GM10248 (cell line): ENCODE data around the gene FAM107B.

Source experiments
- CTCF ChIA-PET: fragments of 300-600 bp; sonication (Branson Sonifier 250); formaldehyde crosslinking; extraction: SDS; loops from one replicate; lab custom pipeline; 2021; ENCODE audit warnings: antibody characterized with exemption; lab: Yijun Ruan, JAX
- POLR2A ChIA-PET: fragments of 350-650 bp; sonication (Branson Sonifier 250); formaldehyde crosslinking; extraction: SDS; loops from one replicate; lab custom pipeline; 2020; ENCODE audit warnings: antibody characterized with exemption; lab: Yijun Ruan, JAX
- DNase-seq: peaks from one replicate; pipeline ENCODE4 v3.0.0; 2012; ENCODE audit errors: extremely low spot score
- TF ChIP-seq, protein P1 (sequence below): IDR thresholded peaks from 2 replicates; pipeline ENCODE4 v1.5.1; 2012; ENCODE audit warnings: mild to moderate bottlenecking, low read depth; ENCODE audit errors: extremely low read depth, missing control alignments, control extremely low read depth

FAM107B gene

DNA sequence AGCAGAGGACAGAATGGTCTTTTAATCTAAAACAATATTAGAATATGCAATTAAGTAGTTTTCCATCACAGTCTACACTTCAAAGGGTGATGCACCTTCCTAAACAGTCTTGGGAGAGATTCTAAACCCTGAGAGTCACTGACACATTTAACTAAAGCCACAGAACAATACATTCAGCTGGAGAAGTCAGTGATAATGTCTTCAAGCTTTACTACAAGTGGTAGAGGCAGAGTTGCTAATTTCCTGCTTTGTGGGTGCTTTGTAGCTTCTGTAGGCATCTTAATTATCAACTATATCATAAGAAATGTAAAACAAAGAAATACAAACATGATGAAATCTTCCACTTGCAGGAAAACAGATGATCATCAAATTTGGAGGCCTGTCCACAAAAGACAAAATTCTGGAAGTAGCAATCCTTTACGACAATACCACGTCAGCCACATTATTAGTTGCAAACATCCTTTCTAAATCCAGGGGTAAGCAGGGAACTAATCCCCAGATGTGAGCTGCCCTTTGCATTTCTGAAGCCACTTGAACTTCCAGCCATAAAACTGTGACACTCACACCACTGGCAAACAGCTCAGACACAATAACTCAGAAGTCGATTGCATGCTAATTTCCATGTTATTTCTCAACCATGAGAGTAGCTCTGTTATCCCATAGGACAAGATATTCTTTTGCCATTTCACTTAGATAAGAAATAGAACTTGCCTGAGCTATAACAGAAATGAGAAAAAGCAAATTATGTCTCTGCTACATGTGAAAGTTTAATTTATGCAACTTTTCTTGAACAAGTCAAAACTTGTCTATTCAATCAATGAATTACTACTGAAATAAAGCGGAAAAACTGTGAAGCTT lies 212.2 kb downstream of the FAM107B start:
- TF ChIP-seq, protein P1, sequence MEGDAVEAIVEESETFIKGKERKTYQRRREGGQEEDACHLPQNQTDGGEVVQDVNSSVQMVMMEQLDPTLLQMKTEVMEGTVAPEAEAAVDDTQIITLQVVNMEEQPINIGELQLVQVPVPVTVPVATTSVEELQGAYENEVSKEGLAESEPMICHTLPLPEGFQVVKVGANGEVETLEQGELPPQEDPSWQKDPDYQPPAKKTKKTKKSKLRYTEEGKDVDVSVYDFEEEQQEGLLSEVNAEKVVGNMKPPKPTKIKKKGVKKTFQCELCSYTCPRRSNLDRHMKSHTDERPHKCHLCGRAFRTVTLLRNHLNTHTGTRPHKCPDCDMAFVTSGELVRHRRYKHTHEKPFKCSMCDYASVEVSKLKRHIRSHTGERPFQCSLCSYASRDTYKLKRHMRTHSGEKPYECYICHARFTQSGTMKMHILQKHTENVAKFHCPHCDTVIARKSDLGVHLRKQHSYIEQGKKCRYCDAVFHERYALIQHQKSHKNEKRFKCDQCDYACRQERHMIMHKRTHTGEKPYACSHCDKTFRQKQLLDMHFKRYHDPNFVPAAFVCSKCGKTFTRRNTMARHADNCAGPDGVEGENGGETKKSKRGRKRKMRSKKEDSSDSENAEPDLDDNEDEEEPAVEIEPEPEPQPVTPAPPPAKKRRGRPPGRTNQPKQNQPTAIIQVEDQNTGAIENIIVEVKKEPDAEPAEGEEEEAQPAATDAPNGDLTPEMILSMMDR, result no peak
- DNase-seq, result no peak
- ChIA-PET CTCF (interaction anchor here (0.9 to 1.7 kb wide), 5 partner anchors 9 to 43 kb away, joined by 3 to 7 read pairs (median 4); no protein-coding TSS in a partner anchor), POLR2A (interaction anchor here (0.6 to 0.7 kb wide), 2 partner anchors 21 to 377 kb away, joined by 3 to 5 read pairs; no protein-coding TSS in a partner anchor)

DNA sequence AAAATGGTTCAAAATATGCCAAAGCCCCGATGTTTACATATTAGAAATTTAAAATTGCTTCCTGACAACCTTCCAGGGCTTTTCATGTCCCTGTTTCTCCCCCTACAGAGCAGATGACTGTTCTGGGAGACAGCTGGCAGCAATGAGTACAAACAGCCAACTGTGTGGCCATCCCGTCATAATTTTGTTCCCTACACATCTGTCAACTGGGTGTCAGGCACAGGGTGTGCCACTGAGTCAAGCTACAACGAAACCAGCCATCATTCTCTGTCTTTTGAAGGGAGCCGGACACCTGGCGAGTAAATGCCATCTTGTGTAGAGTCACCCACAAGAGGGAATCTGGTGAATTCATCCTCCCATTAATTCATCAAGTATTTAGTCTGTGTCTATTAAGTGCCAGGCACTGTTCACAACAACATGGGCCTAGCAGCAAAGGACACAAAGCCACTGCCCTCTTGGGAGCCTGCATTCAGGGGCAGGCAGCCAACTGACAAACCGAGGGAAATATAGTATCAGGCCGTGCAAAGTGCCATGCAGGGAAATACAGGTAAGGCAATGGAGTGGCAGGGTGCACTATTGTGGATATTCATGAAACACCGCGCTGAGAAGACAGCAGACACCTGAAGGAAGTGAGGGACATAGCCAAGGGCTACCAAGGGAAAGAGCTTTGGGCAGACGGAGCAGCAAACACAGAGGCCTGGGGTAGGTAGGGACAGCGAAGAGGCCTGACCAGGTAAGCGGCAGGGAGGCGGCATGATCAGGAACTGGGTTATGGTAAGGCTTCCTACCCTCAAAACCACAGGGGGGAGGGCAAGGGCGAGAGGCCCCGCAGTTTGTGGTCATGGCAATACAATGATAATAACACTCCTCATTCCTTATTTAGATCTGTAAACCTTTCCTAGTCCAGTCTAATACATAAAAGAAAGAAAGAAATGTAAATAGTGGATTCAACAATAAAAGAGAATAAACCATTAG lies 213.6 kb downstream of the FAM107B start:
- DNase-seq, result no peak
- ChIA-PET POLR2A (no interaction called here), CTCF (interaction anchor here (1.7 kb wide), 1 partner anchor 41 kb away, joined by 4 read pairs; no protein-coding TSS in a partner anchor)
- TF ChIP-seq, protein P1, result no peak

DNA sequence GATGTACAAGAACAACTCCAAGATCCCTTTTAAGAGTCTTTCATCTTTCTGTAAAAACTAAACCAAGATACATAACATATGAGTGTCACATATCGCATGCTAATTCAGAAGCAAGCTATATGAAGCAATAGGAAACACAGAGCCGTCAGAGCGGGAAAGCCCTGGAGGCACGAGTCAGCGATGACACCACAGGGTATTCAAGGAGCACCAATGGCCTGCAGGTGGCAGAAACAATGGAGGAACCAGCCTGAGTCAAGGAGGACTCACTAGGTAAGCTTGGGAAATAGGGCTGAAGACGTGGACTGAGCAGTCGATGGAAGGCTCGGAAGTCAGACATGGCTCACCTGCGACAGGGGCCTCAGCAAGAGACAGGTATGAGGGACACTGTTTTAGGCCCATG lies 214.4 kb downstream of the FAM107B start:
- CTCF ChIA-PET, result no interaction called here
- no peak for DNase-seq
- TF ChIP-seq, protein P1, result no peak
- POLR2A ChIA-PET, result no interaction called here

DNA sequence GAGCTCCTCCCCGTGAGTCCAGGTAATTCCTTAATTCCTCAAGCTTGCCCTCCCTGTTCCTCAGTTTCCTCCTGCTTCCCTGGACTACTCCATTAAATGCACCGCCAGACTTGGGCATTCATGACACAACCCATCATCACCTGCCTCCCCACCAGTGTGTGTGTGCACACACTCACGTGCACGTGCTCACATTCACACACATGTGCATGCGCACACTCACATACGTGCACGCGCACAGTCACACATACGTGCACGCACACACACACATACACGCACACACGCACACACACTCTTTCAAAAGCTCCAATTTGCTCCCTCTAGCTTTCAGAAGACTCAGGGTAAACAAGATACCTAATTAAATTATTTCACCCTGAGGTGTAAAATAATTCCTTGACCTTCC lies 216.7 kb downstream of the FAM107B start:
- DNase-seq, result no peak
- POLR2A ChIA-PET, result no interaction called here
- TF ChIP-seq, protein P1, result no peak
- CTCF ChIA-PET, result interaction anchor here (1.2 to 3.2 kb wide), 6 partner anchors 12 to 47 kb away, joined by 3 to 19 read pairs (median 4); no protein-coding TSS in a partner anchor

DNA sequence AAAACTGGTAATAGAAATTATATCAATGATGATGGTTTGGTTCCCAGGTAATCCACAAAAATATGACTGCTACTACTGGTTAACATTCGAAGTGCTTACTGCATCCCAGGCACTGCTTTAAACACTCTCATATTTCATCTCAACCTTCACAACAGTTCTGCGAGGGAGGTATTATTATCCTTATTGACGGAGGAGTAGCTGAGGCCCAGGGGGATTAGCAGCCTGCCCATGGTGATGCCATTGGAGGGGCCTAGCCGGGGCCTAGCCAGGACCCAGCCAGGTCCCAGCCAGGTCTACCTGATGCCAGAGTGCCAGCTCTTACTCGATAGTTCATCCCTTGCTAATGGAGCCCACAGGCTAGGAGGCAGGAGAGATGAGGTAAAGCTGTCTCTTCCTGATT lies 217.1 kb downstream of the FAM107B start:
- no peak for DNase-seq
- ChIA-PET POLR2A (no interaction called here), CTCF (interaction anchor here (0.7 to 3.2 kb wide), 9 partner anchors 11 to 47 kb away, joined by 3 to 19 read pairs (median 5); no protein-coding TSS in a partner anchor)
- TF ChIP-seq, protein P1, result no peak
